ENCODE results near the gene SLC37A4. TPM values are rescaled to one million over a fixed set of nuclear protein-coding genes. Genes with fewer than 3 reads are reported as not detected.
"Not testable (repeated sequence)": the region's sequence is repeated elsewhere in the genome, so short reads cannot be mapped to it uniquely, and the experiment has no call there.

The SLC37A4 gene
- total RNA-seq, 1 experiment from 2014 or later, result 6.0 TPM

- Histone ChIP-seq H3K4me1 (replicated peaks) (peaks cover 5% of the 10 kb centered on the region), H3K9me3 (replicated peaks) (no peaks in the 10 kb centered on the region), H3K4me3 (no peak overlapping the region), H3K27ac (no peak overlapping the region), H3K36me3 (peaks cover 42% of the 10 kb centered on the region), H3K27me3 (replicated peaks) (no peaks in the 10 kb centered on the region)
- DNase-seq (ENCODE audit: low read depth in 1 of 2, low spot score in 2 of 2), result no peak
These were observed 21.6 kb upstream of the SLC37A4 start for GRCh38 chr11:119052163-119052814.

- H3K4me3 ChIP-seq, result no peak overlapping the region
- no peak for DNase-seq (ENCODE audit: low read depth in 1 of 2, low spot score in 2 of 2)
- peaks cover 5% of the 10 kb centered on the region for H3K4me1 ChIP-seq (replicated peaks)
- no peaks in the 10 kb centered on the region for H3K27me3 ChIP-seq (replicated peaks)
- peaks cover 39% of the 10 kb centered on the region for H3K36me3 ChIP-seq
- H3K27ac ChIP-seq, result no peak overlapping the region
- no peaks in the 10 kb centered on the region for H3K9me3 ChIP-seq (replicated peaks)
These were observed 20.9 kb upstream of the SLC37A4 start for GRCh38 chr11:119051440-119052162.

GRCh38 chr11:119049081-119049480, 18.4 kb upstream of the SLC37A4 start:
- H3K36me3 ChIP-seq, result peaks cover 33% of the 10 kb centered on the region

GRCh38 chr11:119048644-119049043, 18.0 kb upstream of the SLC37A4 start:
- no peak for DNase-seq (ENCODE audit: low read depth in 1 of 2, low spot score in 2 of 2)
- Histone ChIP-seq H3K9me3 (replicated peaks) (no peaks in the 10 kb centered on the region), H3K4me1 (replicated peaks) (no peaks in the 10 kb centered on the region), H3K36me3 (peaks cover 31% of the 10 kb centered on the region), H3K27me3 (replicated peaks) (no peaks in the 10 kb centered on the region), H3K4me3 (no peak overlapping the region), H3K27ac (no peak overlapping the region)

More at GRCh38 chr11:119049081-119049480, 18.4 kb upstream of the SLC37A4 start:
- no peak overlapping the region for H3K4me3 ChIP-seq
- no peaks in the 10 kb centered on the region for H3K9me3 ChIP-seq (replicated peaks)
- no peaks in the 10 kb centered on the region for H3K4me1 ChIP-seq (replicated peaks)
- H3K27ac ChIP-seq, result no peak overlapping the region
- no peaks in the 10 kb centered on the region for H3K27me3 ChIP-seq (replicated peaks)
- no peak for DNase-seq (ENCODE audit: low read depth in 1 of 2, low spot score in 2 of 2)

GRCh38 chr11:119047205-119047604, 16.5 kb upstream of the SLC37A4 start:
- Histone ChIP-seq H3K27ac (no peak overlapping the region), H3K36me3 (peaks cover 21% of the 10 kb centered on the region), H3K27me3 (replicated peaks) (no peaks in the 10 kb centered on the region), H3K9me3 (replicated peaks) (no peaks in the 10 kb centered on the region), H3K4me1 (replicated peaks) (no peaks in the 10 kb centered on the region), H3K4me3 (no peak overlapping the region)
- DNase-seq (ENCODE audit: low read depth in 1 of 2, low spot score in 2 of 2), result no peak

- H3K27ac ChIP-seq, result no peak overlapping the region
- H3K9me3 ChIP-seq (replicated peaks), result no peaks in the 10 kb centered on the region
- DNase-seq (ENCODE audit: low read depth in 1 of 2, low spot score in 2 of 2), result no peak
- no peaks in the 10 kb centered on the region for H3K27me3 ChIP-seq (replicated peaks)
- H3K4me1 ChIP-seq (replicated peaks), result no peaks in the 10 kb centered on the region
- no peak overlapping the region for H3K4me3 ChIP-seq
- H3K36me3 ChIP-seq, result peaks cover 21% of the 10 kb centered on the region
These were observed 15.8 kb upstream of the SLC37A4 start for GRCh38 chr11:119046489-119046888.

- Histone ChIP-seq H3K4me1 (replicated peaks) (no peaks in the 10 kb centered on the region), H3K27ac (no peak overlapping the region), H3K27me3 (replicated peaks) (no peaks in the 10 kb centered on the region), H3K36me3 (peaks cover 21% of the 10 kb centered on the region), H3K9me3 (replicated peaks) (no peaks in the 10 kb centered on the region), H3K4me3 (no peak overlapping the region)
- DNase-seq (ENCODE audit: low read depth in 1 of 2, low spot score in 2 of 2), result no peak
These were observed 14.0 kb upstream of the SLC37A4 start for GRCh38 chr11:119044708-119045107.

GRCh38 chr11:119042927-119043326, 12.2 kb upstream of the SLC37A4 start:
- H3K27me3 ChIP-seq (replicated peaks), result no peaks in the 10 kb centered on the region
- H3K27ac ChIP-seq, result no peak overlapping the region
- H3K4me3 ChIP-seq, result no peak overlapping the region
- no peak for DNase-seq (ENCODE audit: low read depth in 1 of 2, low spot score in 2 of 2)
- no peaks in the 10 kb centered on the region for H3K9me3 ChIP-seq (replicated peaks)
- peaks cover 8% of the 10 kb centered on the region; the same call in 1 of the 2 replicates for H3K36me3 ChIP-seq
- H3K4me1 ChIP-seq (replicated peaks), result no peaks in the 10 kb centered on the region

GRCh38 chr11:119041821-119042514, 11.3 kb upstream of the SLC37A4 start:
- Histone ChIP-seq H3K27me3 (replicated peaks) (no peaks in the 10 kb centered on the region), H3K4me3 (no peak overlapping the region), H3K9me3 (replicated peaks) (no peaks in the 10 kb centered on the region), H3K36me3 (peaks cover 4% of the 10 kb centered on the region; the same call in 1 of the 2 replicates), H3K4me1 (replicated peaks) (no peaks in the 10 kb centered on the region), H3K27ac (no peak overlapping the region)
- no peak for DNase-seq (ENCODE audit: low read depth in 1 of 2, low spot score in 2 of 2)

- not testable (repeated sequence) for DNase-seq (ENCODE audit: low read depth in 1 of 2, low spot score in 2 of 2); H3K9me3 ChIP-seq (replicated peaks); H3K4me3 ChIP-seq; H3K27me3 ChIP-seq (replicated peaks); H3K27ac ChIP-seq; H3K4me1 ChIP-seq (replicated peaks); H3K36me3 ChIP-seq
These were observed 8.8 kb upstream of the SLC37A4 start for GRCh38 chr11:119039471-119039870.

GRCh38 chr11:119038884-119039283, 8.2 kb upstream of the SLC37A4 start:
- H3K27me3 ChIP-seq (replicated peaks), result no peaks in the 10 kb centered on the region
- no peak overlapping the region for H3K27ac ChIP-seq
- H3K4me1 ChIP-seq (replicated peaks), result no peaks in the 10 kb centered on the region
- no peaks in the 10 kb centered on the region for H3K36me3 ChIP-seq
- H3K4me3 ChIP-seq, result no peak overlapping the region
- no peaks in the 10 kb centered on the region for H3K9me3 ChIP-seq (replicated peaks)
- DNase-seq (ENCODE audit: low read depth in 1 of 2, low spot score in 2 of 2), result no peak

GRCh38 chr11:119034813-119035212, 4.1 kb upstream of the SLC37A4 start:
- H3K27ac ChIP-seq, result no peak overlapping the region
- H3K36me3 ChIP-seq, result no peaks in the 10 kb centered on the region
- H3K4me3 ChIP-seq, result no peak overlapping the region
- no peaks in the 10 kb centered on the region for H3K9me3 ChIP-seq (replicated peaks)
- peaks cover 6% of the 10 kb centered on the region for H3K4me1 ChIP-seq (replicated peaks)
- DNase-seq (ENCODE audit: low read depth in 1 of 2, low spot score in 2 of 2), result no peak
- H3K27me3 ChIP-seq (replicated peaks), result no peaks in the 10 kb centered on the region

GRCh38 chr11:119033421-119033820, 2.7 kb upstream of the SLC37A4 start:
- not testable (repeated sequence) for H3K27me3 ChIP-seq (replicated peaks); H3K27ac ChIP-seq; H3K4me1 ChIP-seq (replicated peaks); H3K4me3 ChIP-seq; H3K9me3 ChIP-seq (replicated peaks); DNase-seq (ENCODE audit: low read depth in 1 of 2, low spot score in 2 of 2); H3K36me3 ChIP-seq

- H3K4me1 ChIP-seq (replicated peaks), result peaks cover 6% of the 10 kb centered on the region
- H3K27ac ChIP-seq, result no peak overlapping the region
- no peaks in the 10 kb centered on the region for H3K9me3 ChIP-seq (replicated peaks)
- no peak for DNase-seq (ENCODE audit: low read depth in 1 of 2, low spot score in 2 of 2)
- no peaks in the 10 kb centered on the region for H3K36me3 ChIP-seq
- no peak overlapping the region for H3K4me3 ChIP-seq
- H3K27me3 ChIP-seq (replicated peaks), result no peaks in the 10 kb centered on the region
These were observed 1.2 kb upstream of the SLC37A4 start for GRCh38 chr11:119031912-119032280.
